Endometrial microvascular endothelial cells (primary cell): Measurements from ENCODE around the gene SETBP1. TPM values are rescaled to one million over a fixed set of nuclear protein-coding genes. Genes with fewer than 3 reads are reported as not detected.

Experiments
- in situ Hi-C: cut with HindIII; loops from 2 replicates; pipeline ENCODE4 v1.10.0; 2017; ENCODE audit warnings: low sequenced_read_pairs, low pct_unique_long_range_greater_than_20kb; ENCODE audit errors: inconsistent ontology term
- total RNA-seq: library from RNA; depleted of rRNA; stranded (reverse); fragments of >200 nt; gene quantifications from one replicate; pipeline ENCODE4 v1.2.3, GENCODE V29; 2015; ENCODE audit errors: inconsistent ontology term

The SETBP1 gene
- total RNA-seq, 1 donor from 2014 or later = not detected

DNA sequence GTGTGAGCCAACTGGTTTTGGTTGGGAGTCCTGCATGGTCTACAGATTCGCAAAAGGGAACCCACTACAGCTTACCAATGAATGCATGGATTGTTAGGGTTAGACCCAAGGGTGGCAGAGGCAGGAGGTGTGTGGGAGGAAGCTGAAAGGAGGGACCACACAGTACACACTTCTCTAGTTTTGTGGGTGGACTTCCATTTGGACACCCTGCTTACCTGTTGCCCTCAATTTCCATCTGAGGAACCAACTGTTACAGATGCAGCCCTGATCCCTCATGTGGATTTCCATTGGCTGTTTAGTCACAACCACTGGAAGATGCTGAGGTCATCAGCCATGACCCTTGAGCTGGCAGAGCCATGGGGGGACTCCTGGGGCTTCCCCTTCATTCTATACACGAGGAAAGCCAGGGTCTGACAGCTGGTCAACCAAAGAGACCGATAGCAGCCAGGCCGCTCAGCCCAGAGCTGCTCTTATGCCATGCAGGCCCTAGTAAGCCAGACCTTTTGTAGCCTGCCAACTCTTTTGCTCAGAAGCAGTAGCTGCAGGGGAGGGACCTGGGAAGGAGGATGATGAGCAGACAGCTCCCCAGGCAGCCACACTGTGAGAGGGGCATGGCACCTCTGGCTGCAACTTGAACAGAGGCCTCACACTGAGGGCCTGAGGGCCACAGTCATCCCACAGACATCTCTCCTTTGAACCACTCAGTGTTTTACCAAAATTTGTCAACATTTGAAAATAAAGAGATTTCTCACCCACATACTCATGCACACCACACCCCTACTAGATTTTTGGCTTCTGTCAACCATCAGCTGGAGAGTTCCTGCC is 162.1 kb downstream of the SETBP1 start:
- in situ Hi-C loops = no loop called here

GRCh38 chr18:44844486-44844885 is 163.8 kb downstream of the SETBP1 start:
- in situ Hi-C loops = no loop called here

DNA sequence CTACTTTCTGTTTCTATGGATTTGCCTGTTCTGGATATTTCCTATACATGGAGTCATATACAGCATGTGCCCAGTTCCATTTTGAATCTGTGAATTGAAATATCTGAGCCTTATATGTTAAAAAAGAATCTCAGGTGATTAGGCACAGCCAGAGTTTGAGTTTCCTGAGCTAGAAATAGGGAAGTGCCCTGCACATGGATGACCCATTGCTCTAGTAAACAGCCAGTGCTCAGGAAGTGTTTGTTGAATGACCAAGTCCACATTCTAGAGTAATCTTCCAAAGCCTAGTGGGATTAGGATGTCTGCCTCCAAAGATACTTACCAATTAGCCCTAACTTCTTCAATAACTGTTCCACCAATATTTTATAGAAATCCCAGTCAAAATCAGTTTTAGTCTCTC is 165.8 kb downstream of the SETBP1 start:
- in situ Hi-C loops = no loop called here

GRCh38 chr18:44848644-44849335 is 168.1 kb downstream of the SETBP1 start:
- in situ Hi-C loops = no loop called here

GRCh38 chr18:44849361-44849760 is 168.7 kb downstream of the SETBP1 start:
- in situ Hi-C loops = no loop called here

DNA sequence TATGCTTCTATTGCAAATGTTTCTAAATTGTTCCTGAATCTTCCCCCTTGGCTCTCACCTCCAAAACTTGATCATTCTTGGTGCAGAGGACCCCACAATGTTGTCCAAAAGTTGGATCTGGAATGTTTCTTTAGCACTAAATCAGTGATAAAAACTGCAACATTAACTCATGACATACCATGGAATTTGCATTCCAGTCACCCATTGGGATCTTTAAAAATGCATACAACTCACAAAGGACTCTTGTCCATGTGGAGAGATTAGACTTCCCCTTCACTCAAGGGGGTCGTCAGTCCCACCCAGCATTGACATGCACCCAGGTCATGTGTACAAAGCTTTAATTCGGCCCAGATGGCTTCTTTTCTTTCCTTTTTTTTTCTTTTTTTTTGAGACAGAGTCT is 169.3 kb downstream of the SETBP1 start:
- in situ Hi-C loops = no loop called here

GRCh38 chr18:44851856-44852621 is 171.4 kb downstream of the SETBP1 start:
- in situ Hi-C loops = no loop called here

DNA sequence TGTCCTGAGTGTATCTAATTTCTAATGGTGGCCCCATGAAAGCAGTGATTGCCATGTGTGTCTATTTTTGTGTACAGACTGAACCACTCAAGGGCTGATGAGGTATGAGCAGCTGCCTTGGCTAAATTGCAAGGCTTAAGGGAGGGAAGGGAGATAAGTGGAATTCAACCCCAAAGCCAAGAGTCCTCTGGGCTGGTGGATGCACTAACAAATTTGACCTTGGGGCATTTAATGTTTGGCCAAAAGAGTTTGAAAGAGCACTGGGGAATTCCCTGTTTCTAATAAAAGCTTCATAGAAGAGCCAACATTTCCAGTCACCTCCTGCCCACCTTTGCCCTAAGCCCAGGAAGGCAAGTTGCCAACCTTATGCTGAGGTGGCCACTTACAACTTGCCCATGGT is 172.1 kb downstream of the SETBP1 start:
- in situ Hi-C loops = no loop called here

GRCh38 chr18:44853430-44853829 is 172.7 kb downstream of the SETBP1 start:
- in situ Hi-C loops = no loop called here

DNA sequence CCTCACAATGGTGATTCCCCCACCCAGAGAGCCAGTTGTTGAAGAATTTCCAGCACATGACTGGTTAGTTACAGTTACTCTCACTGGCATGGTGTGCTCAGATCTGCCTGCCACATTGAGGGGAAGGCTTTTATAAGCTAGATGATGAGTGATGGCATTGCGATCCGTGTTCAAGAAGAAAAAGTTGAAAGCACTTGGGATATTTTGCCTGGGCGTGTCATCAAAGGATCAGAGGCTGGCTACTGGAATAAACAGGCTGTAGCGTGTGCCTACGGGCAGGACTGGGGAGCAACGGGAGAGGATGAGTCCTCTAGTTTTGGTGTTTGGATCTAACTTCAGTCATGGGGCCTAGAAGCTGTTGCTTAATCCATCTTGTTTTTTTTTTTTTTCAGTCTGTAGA is 175.0 kb downstream of the SETBP1 start:
- in situ Hi-C loops = no loop called here

DNA sequence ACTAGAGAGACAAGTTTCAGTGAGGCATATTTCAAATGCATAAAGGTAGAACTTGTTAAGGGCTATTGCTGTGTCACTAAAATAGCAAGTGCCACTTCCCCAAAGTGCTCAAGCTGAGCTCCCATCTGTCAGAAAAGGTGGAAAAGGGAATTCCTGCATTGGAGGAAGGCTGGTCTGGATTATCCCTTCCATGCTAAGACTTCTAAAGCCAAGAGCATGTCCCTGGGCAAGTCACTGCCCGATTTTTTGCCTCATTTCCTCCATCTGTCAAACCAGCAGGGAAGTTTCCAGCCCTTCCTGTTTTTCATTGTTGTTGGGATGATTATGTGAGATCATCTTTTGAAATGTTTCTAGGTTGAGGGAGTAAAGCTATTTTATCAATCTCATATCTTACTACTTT is 175.5 kb downstream of the SETBP1 start:
- in situ Hi-C loops = no loop called here

GRCh38 chr18:44857081-44857480 is 176.4 kb downstream of the SETBP1 start:
- in situ Hi-C loops = no loop called here

DNA sequence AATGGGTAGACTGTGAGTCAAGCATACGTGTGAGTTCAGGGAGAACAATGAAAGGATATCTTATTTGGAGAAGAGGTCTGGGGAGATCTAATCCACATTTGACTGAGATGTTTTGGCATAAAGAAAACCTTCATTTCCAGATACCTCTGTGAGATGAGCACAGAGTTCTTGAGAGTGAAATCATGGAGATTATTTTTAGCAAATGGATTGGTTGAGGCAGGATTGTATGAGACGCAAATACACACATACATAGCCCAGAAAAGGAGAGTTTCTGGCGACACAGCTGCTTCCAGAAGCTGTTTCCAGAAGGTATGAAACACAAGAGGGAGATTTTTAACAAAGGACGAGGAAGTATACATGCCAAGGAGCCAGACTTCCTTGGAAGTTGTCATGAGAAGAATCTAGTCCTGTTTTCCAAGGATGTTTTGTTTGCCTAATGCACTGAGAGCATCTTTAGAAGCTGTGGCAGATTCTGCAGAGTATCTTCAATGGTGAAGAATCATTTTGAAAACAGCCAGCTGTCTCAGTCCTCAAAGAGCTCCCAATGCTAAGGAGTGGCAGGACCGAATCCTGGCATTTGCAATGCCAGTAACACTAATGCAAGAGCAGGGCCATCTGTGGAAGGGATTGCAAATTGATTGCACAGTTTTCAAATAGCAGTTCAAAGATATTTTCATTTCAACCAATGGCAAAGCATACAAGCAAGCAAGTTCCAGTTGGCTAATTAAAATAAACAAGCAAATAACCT is 177.2 kb downstream of the SETBP1 start:
- in situ Hi-C loops = no loop called here

- in situ Hi-C loops = no loop called here
Measured at GRCh38 chr18:44859263-44859662, 178.6 kb downstream of the SETBP1 start.

GRCh38 chr18:44859751-44860439 is 179.2 kb downstream of the SETBP1 start:
- in situ Hi-C loops = no loop called here

DNA sequence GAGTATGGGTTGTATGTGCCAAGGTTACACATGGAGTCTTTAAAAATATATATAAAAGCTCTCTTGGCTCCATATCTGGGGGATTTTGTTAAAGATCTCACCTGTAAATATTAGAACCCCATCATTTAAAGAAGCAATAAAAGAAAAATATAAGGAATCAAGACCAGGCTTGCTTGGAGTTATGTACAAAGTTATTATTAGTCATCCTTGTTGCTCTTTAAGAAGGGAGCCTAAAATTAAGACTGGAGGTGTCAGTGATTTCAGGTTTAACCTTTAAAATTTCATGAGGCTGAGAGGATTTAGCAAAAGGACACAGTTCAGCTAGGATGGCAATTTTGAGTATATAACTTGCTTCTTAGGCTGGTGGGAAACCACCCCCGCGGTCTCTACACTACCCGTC is 181.4 kb downstream of the SETBP1 start:
- in situ Hi-C loops = no loop called here

- in situ Hi-C loops = no loop called here
Measured at GRCh38 chr18:44866103-44866502, 185.4 kb downstream of the SETBP1 start.

DNA sequence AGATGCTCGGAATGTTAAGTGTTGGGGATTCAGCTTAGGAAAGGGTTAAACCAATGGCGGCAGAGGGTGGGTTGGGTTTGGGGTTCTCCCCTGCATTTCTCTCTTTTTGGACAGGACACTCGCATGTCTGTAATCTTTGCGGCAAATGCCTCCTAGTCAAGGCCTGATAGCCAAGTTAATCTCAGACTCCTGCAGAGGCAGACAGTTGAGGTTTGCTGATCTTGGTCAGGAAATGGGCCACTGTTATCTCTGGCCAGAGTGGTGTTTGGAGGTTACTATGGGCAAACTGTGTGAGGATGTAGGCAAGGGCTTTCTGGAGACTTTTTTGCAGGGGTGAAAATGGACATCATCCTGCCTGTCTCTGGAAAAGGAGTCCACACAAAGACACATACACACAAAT is 188.8 kb downstream of the SETBP1 start:
- in situ Hi-C loops = no loop called here
